Epithelial cell of umbilical artery (primary cell): ENCODE measurements around the gene ZNF558. TPM values are rescaled to one million over a fixed set of nuclear protein-coding genes. Genes with fewer than 3 reads are reported as not detected.

ENCODE experiments used
- total RNA-seq: library from RNA; depleted of rRNA; stranded (reverse); fragments of >200 nt; gene quantifications from 2 replicates; pipeline ENCODE4 v1.2.3, GENCODE V29; 2014

Gene ZNF558
- 0.15 and 1.6 TPM in 2 replicates for total RNA-seq

GRCh38 chr19:8832132-8833021 lies at the start of gene ZNF558, which contains the start of gene MBD3L1:
ZNF558 (minus strand) TSS chr19:8832304; CDS start chr19:8822659, 9,645 bp downstream.
MBD3L1 (plus strand) TSS chr19:8832377; CDS start chr19:8842679, 10,302 bp downstream.

Other genes with a start within 250 kb of the ZNF558 start
- gene ADAMTS10, start 221.6 kb downstream of the ZNF558 start, total RNA-seq: 1.4 and 1.6 TPM in 2 replicates
- not detected in 2 replicates for gene NFILZ, start 201.7 kb downstream of the ZNF558 start, total RNA-seq
- gene ACTL9, start 133.5 kb downstream of the ZNF558 start, total RNA-seq: not detected in 2 replicates
- gene OR2Z1, start 110.7 kb downstream of the ZNF558 start, total RNA-seq: not detected in 2 replicates
- gene MBD3L1, start 73 bp upstream of the ZNF558 start, total RNA-seq: not detected in 2 replicates
- gene MUC16, start 178.1 kb upstream of the ZNF558 start, total RNA-seq: not detected in 2 replicates